Kidney epithelial cell (primary cell): Measurements from ENCODE around the gene RPS6KA4. TPM values are rescaled to one million over a fixed set of nuclear protein-coding genes. Genes with fewer than 3 reads are reported as not detected.

Experiments used
- DNase-seq: peaks from one replicate; pipeline ENCODE4 v3.0.0-alpha.2; 2010; ENCODE audit warnings: low read depth
- H3K27me3 ChIP-seq: 2 replicates; pipeline ENCODE4 v1.6.0; 2011; ENCODE audit warnings: low read length; ENCODE audit not compliant: control insufficient read depth, insufficient read depth
- H3K36me3 ChIP-seq: 2 replicates; pipeline ENCODE4 v1.5.1; 2011; ENCODE audit warnings: low read length; ENCODE audit not compliant: control insufficient read depth, insufficient read depth
- H3K4me3 ChIP-seq: 2 replicates; pipeline ENCODE4 v1.5.1; 2011; ENCODE audit warnings: low read depth, mild to moderate bottlenecking, control low read depth, low read length
- total RNA-seq: library from RNA; depleted of rRNA; stranded (reverse); fragments of >200 nt; gene quantifications from 2 replicates; pipeline ENCODE4 v1.2.3, GENCODE V29; 2015
- TF ChIP-seq, protein P1 (sequence below): IDR thresholded peaks from 2 replicates; pipeline ENCODE4 v1.5.1; 2011; ENCODE audit warnings: mild to moderate bottlenecking, moderate library complexity, low read length, control low read depth, inconsistent platforms; ENCODE audit not compliant: insufficient read depth, poor library complexity, severe bottlenecking

RPS6KA4 gene
- total RNA-seq, 1 donor from 2014 or later = 43.0 TPM

DNA sequence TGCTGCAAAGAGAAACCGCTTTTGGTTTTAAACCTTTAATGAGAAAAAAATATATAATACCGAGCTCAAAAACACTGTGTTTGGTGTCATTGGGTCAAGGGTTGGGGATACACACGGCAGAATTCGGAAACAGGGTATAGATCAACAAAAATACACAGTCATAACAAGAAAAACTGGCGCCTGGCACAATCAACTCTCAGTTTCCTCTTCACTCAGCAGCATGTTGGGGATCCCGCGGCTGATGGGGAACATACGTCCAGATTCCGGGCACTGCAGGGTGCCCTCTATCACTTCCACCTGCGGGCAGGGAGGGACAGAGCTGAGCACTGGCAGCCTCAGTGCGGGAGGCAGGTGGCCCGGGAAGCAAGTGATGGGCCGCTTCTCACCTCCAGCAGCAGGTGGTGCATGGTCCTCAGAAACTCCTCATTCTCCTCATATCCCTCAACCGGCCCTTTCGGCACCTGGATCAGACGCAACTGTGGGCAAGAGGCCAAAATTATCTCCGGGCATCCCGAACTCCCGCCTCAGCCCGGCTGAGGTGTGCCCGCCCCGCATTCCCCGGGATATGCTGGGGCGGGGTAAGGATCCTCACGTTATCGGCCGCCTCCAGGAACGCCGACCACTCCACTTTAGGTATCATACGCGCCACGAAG lies 42.2 kb upstream of the RPS6KA4 start:
- H3K27me3 ChIP-seq = no peaks in the 10 kb centered on the region
- peak overlapping the region; percentile 71 for H3K4me3 ChIP-seq
- TF ChIP-seq, protein P1, sequence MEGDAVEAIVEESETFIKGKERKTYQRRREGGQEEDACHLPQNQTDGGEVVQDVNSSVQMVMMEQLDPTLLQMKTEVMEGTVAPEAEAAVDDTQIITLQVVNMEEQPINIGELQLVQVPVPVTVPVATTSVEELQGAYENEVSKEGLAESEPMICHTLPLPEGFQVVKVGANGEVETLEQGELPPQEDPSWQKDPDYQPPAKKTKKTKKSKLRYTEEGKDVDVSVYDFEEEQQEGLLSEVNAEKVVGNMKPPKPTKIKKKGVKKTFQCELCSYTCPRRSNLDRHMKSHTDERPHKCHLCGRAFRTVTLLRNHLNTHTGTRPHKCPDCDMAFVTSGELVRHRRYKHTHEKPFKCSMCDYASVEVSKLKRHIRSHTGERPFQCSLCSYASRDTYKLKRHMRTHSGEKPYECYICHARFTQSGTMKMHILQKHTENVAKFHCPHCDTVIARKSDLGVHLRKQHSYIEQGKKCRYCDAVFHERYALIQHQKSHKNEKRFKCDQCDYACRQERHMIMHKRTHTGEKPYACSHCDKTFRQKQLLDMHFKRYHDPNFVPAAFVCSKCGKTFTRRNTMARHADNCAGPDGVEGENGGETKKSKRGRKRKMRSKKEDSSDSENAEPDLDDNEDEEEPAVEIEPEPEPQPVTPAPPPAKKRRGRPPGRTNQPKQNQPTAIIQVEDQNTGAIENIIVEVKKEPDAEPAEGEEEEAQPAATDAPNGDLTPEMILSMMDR = peak; percentile 29
- peaks cover 4% of the 10 kb centered on the region for H3K36me3 ChIP-seq
- DNase-seq = no peak

DNA sequence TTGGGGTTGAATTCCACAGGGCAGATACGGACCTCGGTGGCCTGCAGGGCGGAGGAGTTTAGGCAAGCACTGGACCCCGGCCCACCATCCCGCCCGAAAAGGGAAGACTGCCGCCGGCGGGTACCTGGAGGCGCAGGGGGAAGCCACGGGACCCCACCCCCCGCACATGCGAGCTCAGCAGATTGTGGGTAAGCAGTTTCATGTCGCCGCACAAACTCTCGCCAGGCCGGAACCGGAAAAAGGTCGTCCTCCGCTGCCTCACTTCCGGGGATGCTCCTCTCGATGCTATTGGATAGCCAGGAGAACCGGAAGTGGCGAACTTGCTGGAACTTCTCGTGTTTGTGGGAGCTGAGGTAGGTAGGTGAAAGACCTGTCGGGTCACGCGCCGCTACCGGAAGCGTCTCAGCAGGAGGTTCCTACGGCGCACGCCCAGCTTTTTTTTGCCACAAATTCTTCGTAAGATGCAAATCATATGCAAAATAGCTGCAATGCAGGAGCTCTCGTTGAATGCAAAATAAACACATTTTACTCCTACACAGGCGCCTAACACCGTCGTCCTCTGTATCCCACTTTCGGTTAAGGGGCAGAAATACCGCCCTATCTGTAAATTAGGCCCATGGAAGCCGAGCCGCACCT lies 41.5 kb upstream of the RPS6KA4 start, which contains the start of gene TRMT112:
Gene TRMT112 (minus strand): TSS at position 235 of the 636 bp plus-strand sequence. CDS start 33 bp downstream, at position 202.
- no peaks in the 10 kb centered on the region for H3K27me3 ChIP-seq
- peak within 1 kb of the TSS; percentile 71 for H3K4me3 ChIP-seq
- TF ChIP-seq, protein P1 = no peak
- DNase-seq = peak; percentile 100
- peaks cover 7% of the 10 kb centered on the region for H3K36me3 ChIP-seq

DNA sequence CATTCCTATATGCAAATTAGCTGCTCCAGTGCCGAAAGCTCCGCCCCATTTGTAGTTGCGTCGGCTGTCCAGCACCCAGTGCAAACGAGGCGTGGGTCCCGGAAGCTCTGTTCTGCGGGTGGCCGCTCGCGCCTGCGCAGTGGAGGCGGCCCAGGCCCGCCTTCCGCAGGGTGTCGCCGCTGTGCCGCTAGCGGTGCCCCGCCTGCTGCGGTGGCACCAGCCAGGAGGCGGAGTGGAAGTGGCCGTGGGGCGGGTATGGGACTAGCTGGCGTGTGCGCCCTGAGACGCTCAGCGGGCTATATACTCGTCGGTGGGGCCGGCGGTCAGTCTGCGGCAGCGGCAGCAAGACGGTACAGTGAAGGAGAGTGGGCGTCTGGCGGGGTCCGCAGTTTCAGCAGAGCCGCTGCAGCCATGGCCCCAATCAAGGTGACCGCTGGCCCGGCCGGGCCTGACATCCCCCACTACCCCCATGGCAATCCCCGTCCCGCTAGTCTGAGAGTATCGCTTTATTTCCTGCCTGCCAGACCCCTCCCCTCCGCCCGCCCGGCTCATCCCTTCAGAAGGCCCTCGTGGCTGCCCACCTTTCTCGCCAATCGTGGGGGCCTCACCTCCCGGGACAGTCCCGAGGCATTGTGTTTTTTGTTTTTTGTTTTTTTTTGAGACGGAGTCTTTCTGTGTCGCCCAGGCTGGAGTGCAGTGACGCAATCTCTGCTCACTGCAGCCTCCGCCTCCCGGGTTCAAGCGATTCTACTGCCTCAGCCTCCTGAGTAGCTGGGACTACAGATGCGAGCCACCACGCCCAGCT lies 40.8 kb upstream of the RPS6KA4 start, which contains the start of gene PRDX5:
Gene PRDX5 (plus strand): TSS at position 161 of the 805 bp plus-strand sequence. CDS start 95 bp downstream, at position 256.
- TF ChIP-seq, protein P1 = no peak
- peaks cover 7% of the 10 kb centered on the region for H3K36me3 ChIP-seq

DNA sequence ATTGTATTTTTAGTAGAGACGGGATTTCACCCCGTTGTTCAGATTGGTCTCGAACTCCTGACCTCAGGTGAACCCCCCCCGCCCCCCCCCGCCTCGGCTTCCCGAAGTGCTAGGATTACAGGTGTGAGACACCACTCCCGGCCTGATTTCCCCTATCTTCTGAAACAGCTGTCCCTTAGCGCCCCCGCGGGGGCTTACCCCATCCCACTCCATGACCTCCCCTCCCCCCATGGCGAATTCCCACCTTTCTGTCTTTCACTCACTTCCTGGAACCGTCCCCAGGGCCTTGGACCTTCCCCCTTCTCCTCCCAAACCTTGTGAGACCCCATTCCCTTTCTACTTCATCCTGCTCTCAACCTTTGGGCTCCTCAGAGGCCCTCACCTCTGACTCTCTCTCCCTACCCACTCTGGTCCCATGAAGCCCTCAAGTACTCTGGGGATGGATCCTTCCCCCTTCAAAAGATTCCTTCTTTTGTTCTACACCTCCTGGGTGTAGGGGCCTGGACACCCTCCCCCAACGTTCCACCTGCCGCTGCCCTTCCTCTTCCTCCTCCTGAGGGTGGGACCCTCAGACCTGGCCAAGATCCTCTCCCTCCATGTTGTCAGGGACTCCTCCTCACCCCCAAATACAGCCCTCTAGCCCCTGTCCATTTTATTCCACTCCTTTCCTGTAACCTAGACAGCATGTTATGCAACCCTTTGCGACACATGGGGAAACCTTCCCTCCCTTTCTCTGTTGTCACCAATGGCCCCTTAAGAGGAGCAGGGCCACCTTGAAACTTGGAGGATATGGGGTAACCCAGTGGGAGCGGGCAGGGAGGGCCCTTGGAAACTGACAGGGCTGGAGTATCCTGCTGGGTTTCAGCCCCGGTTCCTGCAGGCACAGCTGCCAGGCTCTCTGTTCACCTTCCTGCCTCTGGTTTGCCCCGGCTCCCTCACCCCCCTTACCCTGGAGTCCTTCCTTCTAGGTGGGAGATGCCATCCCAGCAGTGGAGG lies 39.9 kb upstream of the RPS6KA4 start:
- TF ChIP-seq, protein P1 = no peak
- Histone ChIP-seq H3K4me3 (peak overlapping the region; percentile 71), H3K36me3 (peaks cover 7% of the 10 kb centered on the region), H3K27me3 (no peaks in the 10 kb centered on the region)
- DNase-seq = no peak

More for the DNA sequence above, 40.8 kb upstream of the RPS6KA4 start, which contains the start of gene PRDX5:
- H3K27me3 ChIP-seq = no peaks in the 10 kb centered on the region
- H3K4me3 ChIP-seq = peak within 1 kb of the TSS; percentile 71
- DNase-seq = peak; percentile 83

DNA sequence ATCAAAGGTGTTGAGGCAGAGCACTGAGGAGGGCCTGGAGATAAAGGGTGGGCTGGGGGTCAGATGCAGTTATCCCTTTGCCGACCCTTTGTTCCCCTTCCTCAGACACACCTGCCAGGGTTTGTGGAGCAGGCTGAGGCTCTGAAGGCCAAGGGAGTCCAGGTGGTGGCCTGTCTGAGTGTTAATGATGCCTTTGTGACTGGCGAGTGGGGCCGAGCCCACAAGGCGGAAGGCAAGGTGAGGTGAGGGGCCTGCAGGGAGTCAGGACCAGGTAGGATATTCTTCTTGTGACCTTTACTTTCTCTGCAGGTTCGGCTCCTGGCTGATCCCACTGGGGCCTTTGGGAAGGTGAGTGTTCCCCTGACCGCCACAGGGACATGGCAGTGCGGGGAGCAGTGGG lies 38.4 kb upstream of the RPS6KA4 start:
- no peak overlapping the region for H3K4me3 ChIP-seq
- no peak for DNase-seq
- H3K27me3 ChIP-seq = no peaks in the 10 kb centered on the region
- H3K36me3 ChIP-seq = peaks cover 6% of the 10 kb centered on the region
- TF ChIP-seq, protein P1 = no peak
